GM12891 (cell line): ENCODE data around the gene SIRPB2.

Experiments used
- PAX5 ChIP-seq: IDR thresholded peaks from 2 replicates; pipeline ENCODE4 v1.6.1; 2011; ENCODE audit warnings: low read length, moderate library complexity, mild to moderate bottlenecking; ENCODE audit not compliant: insufficient read depth, severe bottlenecking
- POLR2A ChIP-seq: IDR thresholded peaks from 2 replicates; pipeline ENCODE4 v1.6.1; 2011; ENCODE audit warnings: low read depth, low read length, control low read depth
- POLR2AphosphoS5 ChIP-seq: IDR thresholded peaks from 2 replicates; pipeline ENCODE4 v1.6.1; 2011; ENCODE audit warnings: low read depth, low read length, control low read depth
- SPI1 ChIP-seq: IDR thresholded peaks from 2 replicates; pipeline ENCODE4 v1.6.1; 2011; ENCODE audit warnings: low read depth, low read length, control low read depth
- TAF1 ChIP-seq: IDR thresholded peaks from 2 replicates; pipeline ENCODE4 v1.6.1; 2011; ENCODE audit warnings: low read depth, low read length, control low read depth

DNA sequence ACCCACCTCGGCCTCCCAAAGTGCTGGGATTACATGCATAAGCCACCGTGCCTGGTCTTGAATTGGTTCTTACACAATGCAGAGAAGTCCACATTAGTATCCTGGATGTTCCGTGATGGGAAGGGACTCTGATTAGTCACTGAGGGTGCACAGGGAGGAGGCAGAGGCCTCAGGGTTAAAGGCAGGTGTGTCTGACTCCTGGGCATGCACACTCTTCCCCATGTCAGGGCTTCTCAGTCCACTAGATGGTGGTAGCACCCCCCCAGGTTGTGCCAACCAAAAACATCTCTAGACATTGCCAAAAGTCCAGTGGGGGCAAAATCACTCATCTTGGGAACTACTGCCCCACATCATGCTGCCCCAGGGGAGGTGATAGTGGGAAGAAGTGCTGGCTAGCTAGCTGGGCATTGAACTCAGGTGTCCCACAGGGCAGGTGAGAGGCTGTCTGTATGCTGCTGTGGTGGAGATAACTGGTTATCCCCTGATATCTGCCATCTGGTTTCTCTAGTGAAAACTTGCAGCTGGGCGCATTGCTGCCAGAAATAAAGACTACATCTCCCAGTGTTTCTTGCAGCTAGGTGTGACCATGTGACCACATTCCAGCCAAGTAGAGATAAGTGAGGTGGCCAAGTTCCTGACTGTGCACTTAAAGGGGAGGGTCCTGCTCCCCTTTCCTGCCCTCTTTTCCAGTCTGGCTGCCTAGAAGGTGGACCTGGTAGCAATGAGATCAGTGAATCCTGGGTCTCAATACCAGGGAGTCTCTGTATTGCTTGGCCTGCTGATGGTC, 16.2 kb downstream of the SIRPB2 start:
- no peak for TF ChIP-seq TAF1
- no peak for TF ChIP-seq POLR2A
- no peak for TF ChIP-seq POLR2AphosphoS5
- no peak for TF ChIP-seq SPI1
- TF ChIP-seq PAX5, result no peak
